Duodenal mucosa (tissue), 2 donors: ENCODE measurements around the gene ELOVL2.

Experiments
- H3K27ac ChIP-seq: one replicate; pipeline ENCODE4 v1.7.0; 2013; ENCODE audit warnings: low read depth, low read length
- H3K27me3 ChIP-seq, 2 donors: one replicate each; pipeline ENCODE4 v1.7.0; 2013; ENCODE audit warnings: low read length in 2 of 2, control low read depth in 1 of 2; ENCODE audit not compliant: insufficient read depth in 2 of 2, control insufficient read depth in 1 of 2
- H3K36me3 ChIP-seq, 2 donors: one replicate each; pipeline ENCODE4 v1.7.0; 2013; ENCODE audit warnings: low read length in 2 of 2, control low read depth in 1 of 2; ENCODE audit not compliant: insufficient read depth in 2 of 2, control insufficient read depth in 1 of 2
- H3K4me1 ChIP-seq, 2 donors: one replicate each; pipeline ENCODE4 v1.7.0; 2013; ENCODE audit warnings: low read length in 2 of 2, control low read depth in 1 of 2; ENCODE audit not compliant: insufficient read depth in 2 of 2, control insufficient read depth in 1 of 2
- H3K4me3 ChIP-seq, 2 donors: one replicate each; pipeline ENCODE4 v1.7.0; 2013; ENCODE audit warnings: low read length in 2 of 2, low read depth in 1 of 2
- H3K9ac ChIP-seq, 2 donors: one replicate each; pipeline ENCODE4 v1.7.0; 2013; ENCODE audit warnings: low read length in 2 of 2, low read depth in 1 of 2
- H3K9me3 ChIP-seq, 2 donors: one replicate each; pipeline ENCODE4 v1.7.0; 2013; ENCODE audit warnings: low read length in 2 of 2, control low read depth in 1 of 2; ENCODE audit not compliant: control insufficient read depth in 1 of 2

The ELOVL2 gene

DNA sequence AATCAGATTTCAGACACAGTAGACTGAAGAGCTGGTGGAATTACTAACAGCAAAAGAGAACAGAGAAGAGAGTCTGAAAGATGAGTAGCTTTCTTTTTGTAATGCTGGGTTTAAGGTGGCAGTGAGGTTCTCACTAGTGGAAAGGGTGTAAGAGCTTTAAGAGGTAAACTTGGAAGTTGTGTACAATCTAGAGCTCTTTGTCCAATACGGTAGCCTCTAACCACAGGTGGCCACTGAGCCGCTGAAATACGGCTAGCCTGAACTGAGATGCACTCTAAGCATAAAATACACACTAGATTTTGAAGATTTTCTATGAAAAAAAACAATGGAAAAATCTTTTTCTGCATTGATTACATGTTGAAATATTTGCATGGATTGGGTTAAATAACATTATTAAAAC, 4.0 kb downstream of the ELOVL2 start:
- no peak overlapping the region for H3K9ac ChIP-seq
- no peak overlapping the region for H3K4me3 ChIP-seq
- H3K4me1 ChIP-seq, result no peaks in the 10 kb centered on the region
- no peaks in the 10 kb centered on the region for H3K9me3 ChIP-seq
- no peak overlapping the region for H3K27ac ChIP-seq
- H3K27me3 ChIP-seq, result peaks cover 40 to 41% of the 10 kb centered on the region in 2 donors
- H3K36me3 ChIP-seq, result no peaks in the 10 kb centered on the region

- H3K4me1 ChIP-seq, result no peaks in the 10 kb centered on the region
- no peak overlapping the region for H3K27ac ChIP-seq
Measured at GRCh38 chr6:11039040-11039439, 5.1 kb downstream of the ELOVL2 start.

GRCh38 chr6:11036977-11037430, 7.1 kb downstream of the ELOVL2 start:
- no peak overlapping the region for H3K4me3 ChIP-seq
- H3K36me3 ChIP-seq, result no peaks in the 10 kb centered on the region

More at GRCh38 chr6:11039040-11039439, 5.1 kb downstream of the ELOVL2 start:
- no peak overlapping the region for H3K9ac ChIP-seq
- H3K36me3 ChIP-seq, result no peaks in the 10 kb centered on the region
- H3K4me3 ChIP-seq, result no peak overlapping the region
- H3K9me3 ChIP-seq, result no peaks in the 10 kb centered on the region
- peaks cover 34 to 35% of the 10 kb centered on the region in 2 donors for H3K27me3 ChIP-seq

DNA sequence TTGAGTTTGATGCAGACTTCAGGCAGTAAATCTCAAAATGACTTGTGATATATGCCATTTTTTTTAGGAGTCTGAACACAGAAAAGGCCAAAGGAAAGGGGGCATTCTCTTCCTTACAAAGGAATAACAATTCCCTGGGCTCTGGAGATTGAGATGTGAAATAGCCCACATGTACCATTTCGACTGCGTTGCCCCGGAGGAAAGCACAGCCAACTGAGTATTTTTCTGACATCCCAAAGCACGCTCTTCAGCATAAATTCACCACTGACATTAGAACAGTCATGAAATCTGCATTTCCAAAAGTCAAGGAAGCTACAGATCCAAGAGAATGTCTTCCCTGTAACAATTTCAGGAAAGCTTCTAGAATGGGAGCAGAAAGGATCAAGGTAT, 7.8 kb downstream of the ELOVL2 start:
- no peaks in the 10 kb centered on the region for H3K4me1 ChIP-seq
- H3K9me3 ChIP-seq, result no peaks in the 10 kb centered on the region
- H3K27me3 ChIP-seq, result peaks cover 16 to 22% of the 10 kb centered on the region in 2 donors
- H3K27ac ChIP-seq, result no peak overlapping the region
- no peaks in the 10 kb centered on the region for H3K36me3 ChIP-seq
- H3K9ac ChIP-seq, result no peak overlapping the region
- H3K4me3 ChIP-seq, result no peak overlapping the region

More at GRCh38 chr6:11036977-11037430, 7.1 kb downstream of the ELOVL2 start:
- Histone ChIP-seq H3K27ac (no peak overlapping the region), H3K4me1 (no peaks in the 10 kb centered on the region), H3K9ac (no peak overlapping the region), H3K27me3 (peaks cover 19 to 24% of the 10 kb centered on the region in 2 donors), H3K9me3 (no peaks in the 10 kb centered on the region)

GRCh38 chr6:11035616-11036350, 8.3 kb downstream of the ELOVL2 start:
- Histone ChIP-seq H3K9me3 (no peaks in the 10 kb centered on the region), H3K4me1 (no peaks in the 10 kb centered on the region), H3K9ac (no peak overlapping the region), H3K27ac (no peak overlapping the region), H3K4me3 (no peak overlapping the region), H3K36me3 (no peaks in the 10 kb centered on the region), H3K27me3 (peaks cover 13 to 17% of the 10 kb centered on the region in 2 donors)

DNA sequence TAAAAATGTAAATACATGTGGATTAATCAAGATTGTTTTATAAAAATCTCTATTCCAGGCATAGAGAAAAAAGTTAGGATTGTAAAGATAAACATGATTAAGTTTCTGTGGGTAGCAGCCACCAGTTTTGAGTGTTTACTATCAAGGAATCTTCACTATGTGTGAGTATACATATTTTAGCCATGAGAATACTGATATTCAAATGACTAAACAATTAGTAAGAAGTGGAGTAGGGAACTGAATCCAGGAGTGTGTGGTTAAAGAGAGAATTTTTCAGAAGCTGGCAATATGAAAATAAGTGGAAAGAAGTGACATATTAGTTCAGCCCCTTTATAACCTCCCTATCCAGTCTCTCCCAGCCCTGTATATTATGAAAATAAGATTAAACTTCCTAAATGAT, 10.3 kb downstream of the ELOVL2 start:
- H3K9ac ChIP-seq, result no peak overlapping the region
- no peaks in the 10 kb centered on the region for H3K36me3 ChIP-seq
- H3K4me1 ChIP-seq, result no peaks in the 10 kb centered on the region
- H3K27me3 ChIP-seq, result peaks cover 6 to 10% of the 10 kb centered on the region in 2 donors
- H3K9me3 ChIP-seq, result no peaks in the 10 kb centered on the region
- H3K27ac ChIP-seq, result no peak overlapping the region
- H3K4me3 ChIP-seq, result no peak overlapping the region

DNA sequence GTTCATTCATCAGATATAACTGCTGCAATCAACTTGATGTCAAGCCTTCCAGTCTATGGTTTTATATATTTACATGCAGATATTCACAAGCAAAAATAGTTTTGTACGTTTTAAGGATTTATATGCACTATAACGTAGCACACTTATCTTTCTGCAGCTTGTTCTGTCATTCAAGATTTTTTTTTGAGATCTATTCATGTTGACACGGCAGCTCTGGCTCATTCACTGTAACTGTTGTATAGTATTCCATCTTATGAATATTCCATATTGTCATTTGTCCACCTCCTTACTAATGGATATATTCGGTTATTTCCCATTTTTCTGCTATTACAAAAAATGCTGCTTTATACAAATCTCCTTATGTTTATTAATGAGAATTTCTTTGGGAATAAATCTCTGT, 13.2 kb downstream of the ELOVL2 start:
- H3K9me3 ChIP-seq, result no peaks in the 10 kb centered on the region
- peaks cover 12 to 21% of the 10 kb centered on the region in 2 donors for H3K27me3 ChIP-seq
- H3K4me1 ChIP-seq, result no peaks in the 10 kb centered on the region
- H3K27ac ChIP-seq, result no peak overlapping the region
- H3K9ac ChIP-seq, result no peak overlapping the region
- no peaks in the 10 kb centered on the region for H3K36me3 ChIP-seq
- H3K4me3 ChIP-seq, result no peak overlapping the region

DNA sequence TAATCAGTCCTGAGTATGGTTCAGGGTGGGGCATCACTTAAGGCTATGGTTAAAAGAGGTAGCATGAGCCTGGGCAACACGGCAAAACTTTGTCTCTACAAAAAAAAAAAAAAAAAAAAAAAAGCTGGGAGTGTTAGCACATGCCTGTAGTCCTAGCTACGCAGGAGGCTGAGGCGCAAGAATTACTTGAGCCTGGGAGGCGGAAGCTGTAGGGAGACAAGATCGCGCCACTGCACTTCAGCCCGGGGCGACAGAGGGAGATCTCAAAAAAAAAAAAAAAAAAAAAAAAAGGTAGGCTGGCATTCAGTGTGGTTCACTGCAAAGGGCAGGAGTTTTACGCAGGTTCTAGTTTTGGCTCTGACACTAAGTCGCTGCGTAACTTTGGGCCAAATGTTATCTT, 15.1 kb downstream of the ELOVL2 start:
- Histone ChIP-seq H3K4me1 (no peaks in the 10 kb centered on the region), H3K27me3 (peaks cover 13 to 23% of the 10 kb centered on the region in 2 donors), H3K9me3 (no peaks in the 10 kb centered on the region), H3K27ac (no peak overlapping the region), H3K4me3 (no peak overlapping the region), H3K9ac (no peak overlapping the region), H3K36me3 (no peaks in the 10 kb centered on the region)

DNA sequence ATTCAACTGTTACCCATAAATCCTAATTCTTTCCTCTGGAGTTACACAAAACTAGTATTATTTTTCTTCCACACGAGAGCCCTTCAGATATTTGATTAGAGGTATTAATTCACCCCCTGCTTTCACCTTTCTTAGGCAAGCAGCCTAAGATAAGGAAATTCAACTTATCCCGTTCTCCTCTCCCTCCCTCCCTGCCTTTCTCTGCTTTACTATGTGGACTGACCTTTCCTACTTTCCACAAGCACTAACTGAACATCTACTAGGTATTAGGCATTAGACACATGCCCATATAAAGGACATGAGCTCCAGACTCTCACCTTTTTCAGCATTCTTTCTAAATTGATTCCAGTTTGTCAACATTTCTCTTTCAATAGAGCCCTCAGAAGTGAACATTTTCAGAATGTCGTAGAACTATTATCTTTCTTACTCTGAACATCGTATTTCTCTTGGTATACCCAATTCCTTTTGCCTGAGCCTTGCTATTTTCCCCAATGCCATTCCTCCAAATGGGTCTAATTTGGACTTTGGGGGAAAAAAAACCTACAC, 16.5 kb downstream of the ELOVL2 start:
- Histone ChIP-seq H3K4me3 (no peak overlapping the region), H3K36me3 (no peaks in the 10 kb centered on the region), H3K27me3 (peaks cover 13 to 17% of the 10 kb centered on the region in 2 donors), H3K9me3 (no peaks in the 10 kb centered on the region), H3K4me1 (no peaks in the 10 kb centered on the region), H3K27ac (no peak overlapping the region), H3K9ac (no peak overlapping the region)

GRCh38 chr6:11025921-11026635, 18.0 kb downstream of the ELOVL2 start:
- H3K36me3 ChIP-seq, result no peaks in the 10 kb centered on the region
- H3K27me3 ChIP-seq, result peaks cover 13 to 17% of the 10 kb centered on the region in 2 donors
- H3K9ac ChIP-seq, result no peak overlapping the region
- H3K4me1 ChIP-seq, result no peaks in the 10 kb centered on the region
- H3K9me3 ChIP-seq, result no peaks in the 10 kb centered on the region
- no peak overlapping the region for H3K27ac ChIP-seq
- no peak overlapping the region for H3K4me3 ChIP-seq
